Measurements from ENCODE around the gene MSS51. TPM values are rescaled to one million over a fixed set of nuclear protein-coding genes. Genes with fewer than 3 reads are reported as not detected.
"Not testable (repeated sequence)": the region's sequence is repeated elsewhere in the genome, so short reads cannot be mapped to it uniquely, and the experiment has no call there.

MSS51 gene
- total RNA-seq, 2 experiments from 2014 or later: 4.0 to 4.8 TPM

DNA sequence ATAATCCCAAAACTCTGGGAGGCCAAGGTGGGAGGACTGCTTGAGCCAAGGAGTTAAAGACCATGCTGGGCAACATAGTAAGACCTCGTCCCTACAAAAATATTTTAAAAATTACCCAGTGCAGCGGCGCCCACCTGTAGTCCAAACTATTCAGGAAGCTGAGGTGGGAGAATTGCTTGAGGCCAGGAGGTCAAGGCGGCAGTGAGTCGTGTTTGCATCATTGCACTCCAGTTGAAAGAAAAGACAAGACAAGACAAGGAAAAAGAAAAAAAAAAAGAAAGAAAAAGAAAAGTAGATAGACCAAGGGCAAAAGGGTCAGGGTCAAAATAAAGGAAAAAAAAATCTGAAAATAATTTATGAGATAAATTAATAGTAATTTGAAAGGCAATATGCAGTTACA is 25.3 kb downstream of the MSS51 start:
- ATAC-seq (ENCODE audit: low read depth): no peak
- no peak overlapping the region for H3K27ac Mint-ChIP-seq
- H3K9me3 Mint-ChIP-seq: no peaks in the 10 kb centered on the region
- H3K4me3 Mint-ChIP-seq: no peak overlapping the region
- peaks cover 25% of the 10 kb centered on the region for H3K4me1 Mint-ChIP-seq
- DNase-seq: no peak
- H3K27me3 Mint-ChIP-seq: no peaks in the 10 kb centered on the region
- peaks cover 28% of the 10 kb centered on the region for H3K36me3 Mint-ChIP-seq
- POLR2A ChIA-PET: no interaction called here

DNA sequence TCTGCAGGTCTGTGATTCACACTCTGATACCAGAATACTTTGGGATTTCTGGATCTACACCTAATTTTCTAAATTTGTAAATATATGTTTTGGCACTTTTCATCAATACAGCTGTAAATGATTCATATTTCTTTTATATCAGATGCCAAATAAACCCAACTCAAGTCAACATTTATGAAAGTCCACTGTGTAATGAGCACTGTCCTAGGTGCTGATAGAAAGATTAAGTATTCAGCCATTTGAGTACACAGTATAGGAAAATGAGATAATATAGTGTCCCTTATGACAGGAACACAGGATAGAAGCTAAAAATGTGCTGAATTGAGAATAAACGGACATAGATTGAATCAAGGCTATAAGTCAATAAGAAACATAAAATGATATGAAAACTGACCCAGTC is 25.9 kb downstream of the MSS51 start:
- POLR2A ChIA-PET: no interaction called here
- H3K4me3 Mint-ChIP-seq: no peak overlapping the region
- ATAC-seq (ENCODE audit: low read depth): no peak
- no peak overlapping the region for H3K27ac Mint-ChIP-seq
- no peak for DNase-seq
- H3K27me3 Mint-ChIP-seq: no peaks in the 10 kb centered on the region
- H3K9me3 Mint-ChIP-seq: no peaks in the 10 kb centered on the region
- peaks cover 26% of the 10 kb centered on the region for H3K36me3 Mint-ChIP-seq
- peaks cover 22% of the 10 kb centered on the region for H3K4me1 Mint-ChIP-seq

DNA sequence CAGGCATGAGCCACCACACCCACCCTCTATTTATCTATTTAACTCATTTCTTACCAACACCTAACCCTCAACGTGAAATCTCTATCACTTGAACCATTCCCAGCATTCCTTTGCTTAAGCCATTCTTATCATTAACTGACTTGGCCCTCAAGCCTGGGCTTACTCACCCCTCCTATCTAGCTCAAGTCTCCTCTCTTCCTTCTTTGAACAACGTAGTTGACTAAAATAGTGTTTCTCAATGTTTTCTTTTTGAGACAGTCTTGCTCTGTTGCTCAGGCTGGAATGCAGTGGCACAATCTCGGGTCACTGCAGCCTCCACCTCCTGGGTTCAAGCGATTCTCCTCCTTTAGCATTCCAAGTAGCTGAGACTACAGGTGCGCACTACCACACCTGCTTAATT is 26.5 kb downstream of the MSS51 start:
- DNase-seq: no peak
- H3K4me1 Mint-ChIP-seq: peaks cover 20% of the 10 kb centered on the region
- ATAC-seq (ENCODE audit: low read depth): no peak
- POLR2A ChIA-PET: no interaction called here
- no peaks in the 10 kb centered on the region for H3K9me3 Mint-ChIP-seq
- H3K27ac Mint-ChIP-seq: no peak overlapping the region
- H3K4me3 Mint-ChIP-seq: no peak overlapping the region
- H3K27me3 Mint-ChIP-seq: no peaks in the 10 kb centered on the region
- H3K36me3 Mint-ChIP-seq: peaks cover 26% of the 10 kb centered on the region

DNA sequence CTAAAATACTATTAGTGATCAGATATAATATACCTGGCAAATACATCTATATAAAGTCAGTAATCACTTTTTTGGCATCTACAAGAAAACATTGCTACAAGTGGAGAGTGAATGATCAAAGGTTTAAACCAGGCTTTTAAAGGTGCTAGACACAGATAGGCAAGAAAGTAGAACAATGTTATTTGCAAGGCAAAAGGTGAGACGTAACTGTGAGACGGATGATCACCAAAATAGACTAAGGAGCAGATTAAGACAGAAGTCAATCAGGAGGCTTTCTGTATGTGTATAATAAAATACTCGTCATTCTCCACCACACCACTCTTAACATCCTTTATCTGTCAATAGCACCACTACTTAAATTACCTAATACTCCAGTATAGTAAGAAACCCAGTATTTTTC is 27.8 kb downstream of the MSS51 start:
- POLR2A ChIA-PET: no interaction called here
- DNase-seq (no peak), ATAC-seq (ENCODE audit: low read depth) (no peak)
- H3K27me3 Mint-ChIP-seq: no peaks in the 10 kb centered on the region
- H3K4me3 Mint-ChIP-seq: no peak overlapping the region
- peaks cover 16% of the 10 kb centered on the region for H3K4me1 Mint-ChIP-seq
- no peak overlapping the region for H3K27ac Mint-ChIP-seq
- H3K36me3 Mint-ChIP-seq: peaks cover 18% of the 10 kb centered on the region
- no peaks in the 10 kb centered on the region for H3K9me3 Mint-ChIP-seq

DNA sequence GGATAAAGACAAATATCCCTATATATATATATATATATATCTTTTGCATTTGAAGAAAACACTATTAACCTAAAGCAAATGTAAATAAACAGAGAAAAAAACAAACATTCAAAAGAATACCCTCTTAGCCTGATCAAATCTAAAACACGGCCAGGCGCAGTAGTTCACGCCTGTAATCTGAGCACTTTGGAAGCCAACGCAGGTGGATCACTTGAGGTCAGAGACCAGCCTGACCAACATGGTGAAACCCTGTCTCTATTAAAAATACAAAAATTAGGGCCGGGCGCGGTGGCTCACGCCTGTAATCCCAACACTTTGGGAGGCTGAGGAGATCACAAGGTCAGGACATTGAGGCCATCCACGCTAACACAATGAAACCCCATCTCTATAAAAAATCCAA is 28.7 kb downstream of the MSS51 start:
- no peak for DNase-seq
- Mint-ChIP-seq H3K4me1 (peaks cover 11% of the 10 kb centered on the region), H3K9me3 (no peaks in the 10 kb centered on the region), H3K27ac (no peak overlapping the region), H3K27me3 (no peaks in the 10 kb centered on the region), H3K36me3 (peaks cover 16% of the 10 kb centered on the region), H3K4me3 (no peak overlapping the region)
- ATAC-seq (ENCODE audit: low read depth): no peak
- POLR2A ChIA-PET: no interaction called here

DNA sequence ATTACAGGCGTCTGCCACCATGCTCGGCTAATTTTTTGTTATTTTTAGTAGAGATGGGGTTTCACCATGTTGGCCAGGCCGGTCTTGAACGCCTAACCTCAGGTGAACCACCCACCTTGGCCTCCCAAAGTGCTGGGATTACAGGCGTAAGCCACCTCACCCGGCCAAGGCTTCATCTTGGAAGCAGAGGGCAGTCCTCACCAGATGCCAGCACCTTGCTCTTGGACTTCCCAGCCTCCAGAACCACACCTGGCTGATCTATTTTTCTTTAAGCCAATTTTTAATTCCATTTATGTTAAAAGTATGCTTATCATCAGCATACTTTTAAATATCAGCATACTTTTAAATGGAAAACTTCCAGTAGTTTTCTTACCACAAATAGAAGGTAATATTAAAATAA is 31.7 kb downstream of the MSS51 start:
- Mint-ChIP-seq H3K36me3 (peaks cover 9% of the 10 kb centered on the region), H3K9me3 (no peaks in the 10 kb centered on the region), H3K4me3 (no peak overlapping the region), H3K27ac (no peak overlapping the region), H3K27me3 (no peaks in the 10 kb centered on the region), H3K4me1 (no peaks in the 10 kb centered on the region)
- POLR2A ChIA-PET: no interaction called here
- no peak for DNase-seq
- ATAC-seq (ENCODE audit: low read depth): no peak

DNA sequence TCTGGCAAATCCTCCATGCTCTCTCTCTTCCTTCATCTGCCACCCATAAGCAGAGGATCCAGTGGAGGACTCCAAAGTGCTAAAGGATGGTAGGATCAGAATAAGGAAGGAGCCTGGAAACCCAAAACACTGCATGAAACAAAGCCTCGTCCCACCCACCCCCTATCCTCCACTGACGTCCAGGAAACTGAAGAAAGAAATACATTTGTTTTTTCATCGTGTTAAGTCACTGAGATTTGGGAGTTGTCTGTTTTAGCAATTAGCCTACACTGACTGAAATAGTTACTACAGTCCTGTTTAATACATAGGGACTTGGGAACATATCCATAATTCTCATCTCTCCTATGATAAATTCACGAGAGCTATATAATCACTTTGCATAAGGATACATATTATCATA is 34.3 kb downstream of the MSS51 start:
- no peaks in the 10 kb centered on the region for H3K4me1 Mint-ChIP-seq
- no peak overlapping the region for H3K27ac Mint-ChIP-seq
- no peak for ATAC-seq (ENCODE audit: low read depth)
- H3K9me3 Mint-ChIP-seq: no peaks in the 10 kb centered on the region
- no peak for DNase-seq
- H3K36me3 Mint-ChIP-seq: peaks cover 22% of the 10 kb centered on the region
- no peak overlapping the region for H3K4me3 Mint-ChIP-seq
- H3K27me3 Mint-ChIP-seq: no peaks in the 10 kb centered on the region
- POLR2A ChIA-PET: no interaction called here

DNA sequence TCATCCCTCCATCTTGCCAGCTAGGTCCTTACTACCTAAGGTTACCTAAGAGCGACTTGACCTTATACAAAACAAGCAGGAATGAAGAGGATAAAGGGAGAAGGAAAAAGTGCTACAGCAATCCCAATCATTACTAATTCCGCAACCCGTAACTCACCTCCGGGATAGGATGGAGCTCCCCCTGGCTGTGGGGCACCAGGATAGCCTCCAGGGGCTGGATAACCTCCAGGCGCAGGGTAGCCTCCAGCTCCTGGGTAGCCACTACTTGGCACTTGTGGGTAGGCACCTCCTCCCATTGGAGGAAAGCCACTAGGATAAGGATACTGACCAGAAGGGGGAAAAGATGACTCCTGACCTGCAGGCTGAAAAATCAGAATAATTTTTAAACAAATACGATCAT is 35.3 kb downstream of the MSS51 start:
- no peak overlapping the region for H3K4me3 Mint-ChIP-seq
- no peaks in the 10 kb centered on the region for H3K27me3 Mint-ChIP-seq
- H3K9me3 Mint-ChIP-seq: peaks cover 2% of the 10 kb centered on the region
- no peak for DNase-seq
- peaks cover 28% of the 10 kb centered on the region for H3K36me3 Mint-ChIP-seq
- no peaks in the 10 kb centered on the region for H3K4me1 Mint-ChIP-seq
- POLR2A ChIA-PET: no interaction called here
- H3K27ac Mint-ChIP-seq: no peak overlapping the region
- ATAC-seq (ENCODE audit: low read depth): no peak

DNA sequence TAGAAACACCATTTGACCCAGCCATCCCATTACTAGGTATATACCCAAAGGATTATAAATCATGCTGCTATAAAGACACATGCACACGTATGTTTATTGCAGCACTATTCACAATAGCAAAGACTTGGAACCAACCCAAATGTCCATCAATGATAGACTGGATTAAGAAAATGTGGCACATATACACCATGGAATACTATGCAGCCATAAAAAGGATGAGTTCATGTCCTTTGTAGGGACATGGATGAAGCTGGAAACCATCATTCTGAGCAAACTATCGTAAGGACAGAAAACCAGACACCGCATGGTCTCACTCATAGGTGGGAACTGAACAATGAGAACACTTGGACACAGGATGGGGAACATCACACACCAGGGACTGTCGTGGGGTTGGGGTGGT is 39.0 kb downstream of the MSS51 start:
- POLR2A ChIA-PET; H3K27ac Mint-ChIP-seq; DNase-seq; H3K4me3 Mint-ChIP-seq; H3K4me1 Mint-ChIP-seq; H3K9me3 Mint-ChIP-seq; H3K27me3 Mint-ChIP-seq; ATAC-seq (ENCODE audit: low read depth): not testable (repeated sequence)
- peaks cover 43% of the 10 kb centered on the region for H3K36me3 Mint-ChIP-seq

DNA sequence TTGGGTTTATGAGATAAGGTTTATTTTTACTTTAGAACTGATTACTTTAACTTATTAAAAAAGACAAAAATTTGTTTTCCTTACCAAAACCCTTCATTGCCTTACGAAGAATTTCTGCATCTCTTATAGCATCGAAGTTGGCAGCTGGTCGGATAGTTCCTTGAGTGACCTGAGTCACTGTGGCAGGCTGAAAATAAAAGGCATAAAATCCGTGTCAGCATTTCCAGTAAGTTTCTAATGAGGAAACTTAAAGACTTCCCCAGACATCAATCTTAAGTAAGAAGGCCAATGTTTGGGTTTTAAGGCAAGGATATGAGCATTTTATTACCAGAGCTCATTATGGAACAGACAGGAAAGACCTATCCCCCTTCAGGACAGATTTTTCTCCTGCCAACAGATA is 45.1 kb downstream of the MSS51 start:
- no peak overlapping the region for H3K4me3 Mint-ChIP-seq
- H3K4me1 Mint-ChIP-seq: no peaks in the 10 kb centered on the region
- H3K9me3 Mint-ChIP-seq: no peaks in the 10 kb centered on the region
- no peak overlapping the region for H3K27ac Mint-ChIP-seq
- DNase-seq (no peak), ATAC-seq (ENCODE audit: low read depth) (no peak)
- POLR2A ChIA-PET: no interaction called here
- H3K36me3 Mint-ChIP-seq: peaks cover 29% of the 10 kb centered on the region
- no peaks in the 10 kb centered on the region for H3K27me3 Mint-ChIP-seq

DNA sequence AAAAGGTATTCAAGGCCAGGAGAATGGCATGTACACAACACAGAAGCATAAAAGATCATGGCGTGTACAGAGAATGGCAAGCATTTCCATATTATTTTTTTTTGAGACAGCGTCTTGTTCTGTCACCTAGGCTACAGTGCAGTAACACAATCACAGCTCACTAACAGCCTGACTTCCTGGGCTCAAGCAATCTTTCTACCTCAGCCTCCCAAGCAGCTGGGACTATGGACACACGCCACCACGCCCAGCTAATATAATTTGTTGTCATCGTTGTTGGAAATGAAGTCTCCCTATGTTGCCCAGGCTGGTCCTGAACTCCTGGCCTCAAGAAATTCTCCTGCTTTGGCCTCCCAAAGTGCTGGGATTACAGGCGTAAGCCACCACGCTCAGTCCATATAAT is 46.8 kb downstream of the MSS51 start:
- Mint-ChIP-seq H3K27ac (no peak overlapping the region), H3K4me1 (no peaks in the 10 kb centered on the region), H3K36me3 (peaks cover 27% of the 10 kb centered on the region), H3K27me3 (no peaks in the 10 kb centered on the region), H3K4me3 (no peak overlapping the region), H3K9me3 (no peaks in the 10 kb centered on the region)
- DNase-seq (no peak), ATAC-seq (ENCODE audit: low read depth) (no peak)
- POLR2A ChIA-PET: no interaction called here

DNA sequence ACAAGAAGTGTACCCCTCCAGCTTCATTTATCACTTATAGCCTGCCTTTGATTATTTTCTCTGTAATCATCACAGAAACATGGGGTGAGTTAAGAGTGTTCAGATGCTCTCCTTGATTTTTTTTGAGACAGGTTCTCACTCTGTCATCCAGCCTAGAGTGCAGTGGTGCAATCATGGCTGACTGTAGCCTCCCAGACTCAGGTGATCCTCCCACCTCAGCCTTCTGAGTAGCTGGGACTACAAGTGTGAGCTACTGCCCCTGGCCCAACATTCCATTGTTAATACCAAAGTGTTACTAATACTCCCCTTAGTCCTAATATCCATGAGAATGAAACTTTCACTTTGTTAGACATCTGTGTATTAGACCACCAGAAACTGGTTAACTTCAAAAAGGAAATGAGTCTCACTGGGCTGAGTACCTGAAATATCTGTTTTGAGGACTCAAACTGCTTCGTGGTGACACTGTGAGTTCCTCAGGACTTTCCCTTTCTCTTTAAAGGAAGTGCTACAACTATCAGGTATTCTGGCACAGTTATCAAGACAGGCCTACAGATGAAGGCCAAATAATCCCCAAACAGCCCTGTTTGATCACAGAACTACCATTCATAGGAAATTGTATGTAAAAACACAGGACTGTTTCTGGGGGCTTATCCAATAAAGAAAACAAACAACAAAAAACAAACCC is 54.2 kb downstream of the MSS51 start:
- ATAC-seq (ENCODE audit: low read depth) (peak; percentile 89), DNase-seq (no peak)
- Mint-ChIP-seq H3K27ac (peak overlapping the region; percentile 95), H3K27me3 (no peaks in the 10 kb centered on the region), H3K9me3 (no peaks in the 10 kb centered on the region), H3K4me3 (peak overlapping the region; percentile 60), H3K36me3 (peaks cover 38% of the 10 kb centered on the region), H3K4me1 (peaks cover 16% of the 10 kb centered on the region)
- POLR2A ChIA-PET: interaction anchor here (0.6 to 0.7 kb wide), 2 partner anchors 126 to 127 kb away, joined by 3 read pairs; partner anchors contain the start of gene MRPS16

DNA sequence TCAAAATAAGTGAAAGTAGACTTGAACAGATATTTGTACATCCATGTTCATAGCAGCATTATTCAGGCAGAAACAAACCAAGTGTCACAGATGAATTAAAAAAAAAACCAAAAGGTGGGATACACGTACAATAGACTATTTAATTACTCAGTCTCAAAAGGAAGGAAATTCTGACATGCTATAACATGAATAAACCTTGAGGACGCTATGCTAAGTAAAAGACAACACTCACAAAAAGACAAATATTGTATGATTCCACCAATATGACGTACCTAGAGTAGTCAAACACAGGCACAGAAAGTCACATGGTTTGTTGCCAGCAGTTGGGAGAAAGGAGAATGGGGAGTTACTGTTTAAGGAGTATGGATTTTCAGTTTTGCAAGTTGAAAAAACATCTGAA is 56.7 kb downstream of the MSS51 start:
- Mint-ChIP-seq H3K27ac (no peak overlapping the region), H3K4me1 (peaks cover 16% of the 10 kb centered on the region), H3K4me3 (no peak overlapping the region), H3K27me3 (no peaks in the 10 kb centered on the region), H3K9me3 (no peaks in the 10 kb centered on the region), H3K36me3 (peaks cover 43% of the 10 kb centered on the region)
- no peak for DNase-seq
- ATAC-seq (ENCODE audit: low read depth): no peak
- POLR2A ChIA-PET: no interaction called here
